NCI-H345 treated with DMSO at 0.1 percent for 48 hours (cell line): ENCODE measurements around the gene ATP8B4.

Experiments
- DNase-seq: peaks from one replicate; lab custom pipeline; 2025; ENCODE audit not compliant: unreplicated experiment; lab: John Stamatoyannopoulos, UW

Gene ATP8B4

GRCh38 chr15:49865925-49866757 is 252.9 kb downstream of the ATP8B4 start:
- DNase-seq = no peak

GRCh38 chr15:49864251-49864650 is 254.8 kb downstream of the ATP8B4 start:
- no peak for DNase-seq

- no peak for DNase-seq
Measured at GRCh38 chr15:49863431-49864224, 255.4 kb downstream of the ATP8B4 start.

GRCh38 chr15:49860101-49860500 is 258.9 kb downstream of the ATP8B4 start:
- no peak for DNase-seq

GRCh38 chr15:49857496-49858475 is 261.2 kb downstream of the ATP8B4 start:
- no peak for DNase-seq

GRCh38 chr15:49855917-49856637 is 263.0 kb downstream of the ATP8B4 start:
- no peak for DNase-seq

GRCh38 chr15:49852756-49853155 is 266.3 kb downstream of the ATP8B4 start:
- DNase-seq = no peak

- no peak for DNase-seq
Measured at GRCh38 chr15:49848807-49849206, 270.2 kb downstream of the ATP8B4 start.

- no peak for DNase-seq
Measured at GRCh38 chr15:49848282-49848724, 270.7 kb downstream of the ATP8B4 start.

GRCh38 chr15:49847423-49848281 is 271.4 kb downstream of the ATP8B4 start:
- no peak for DNase-seq

GRCh38 chr15:49844390-49844789 is 274.6 kb downstream of the ATP8B4 start:
- no peak for DNase-seq

- DNase-seq = no peak
Measured at GRCh38 chr15:49843725-49844124, 275.3 kb downstream of the ATP8B4 start.

GRCh38 chr15:49842031-49842730 is 276.9 kb downstream of the ATP8B4 start:
- DNase-seq = no peak

GRCh38 chr15:49832511-49832910 is 286.5 kb downstream of the ATP8B4 start:
- DNase-seq = no peak

- DNase-seq = no peak
Measured at GRCh38 chr15:49831206-49831965, 287.6 kb downstream of the ATP8B4 start.

GRCh38 chr15:49830391-49830790 is 288.6 kb downstream of the ATP8B4 start:
- no peak for DNase-seq

- no peak for DNase-seq
Measured at GRCh38 chr15:49827311-49827710, 291.7 kb downstream of the ATP8B4 start.

- no peak for DNase-seq
Measured at GRCh38 chr15:49826640-49827234, 292.3 kb downstream of the ATP8B4 start.
